Fibroblast of lung (primary cell): Measurements from ENCODE around the gene GSN. TPM values are rescaled to one million over a fixed set of nuclear protein-coding genes. Genes with fewer than 3 reads are reported as not detected.

Experiments
- DNase-seq, 2 donors: peaks; one replicate each; pipeline versions ENCODE4 v3.0.0 to v3.0.0-alpha.2; 2010; ENCODE audit warnings: low read depth in 2 of 2
- H2AFZ ChIP-seq: 2 replicates; pipeline ENCODE4 v1.5.1; 2012; ENCODE audit warnings: low read length, control low read depth, inconsistent platforms
- H3K27ac ChIP-seq: 2 replicates; pipeline ENCODE4 v1.5.1; 2011; ENCODE audit warnings: low read length, control low read depth; ENCODE audit not compliant: insufficient read depth
- H3K27me3 ChIP-seq: 2 replicates; pipeline ENCODE4 v1.5.1; 2011; ENCODE audit warnings: mild to moderate bottlenecking, low read length; ENCODE audit not compliant: control insufficient read depth, insufficient read depth
- H3K36me3 ChIP-seq: 2 replicates; pipeline ENCODE4 v1.5.1; 2011; ENCODE audit warnings: low read length; ENCODE audit not compliant: control insufficient read depth, insufficient read depth
- H3K4me1 ChIP-seq: 2 replicates; pipeline ENCODE4 v1.5.1; 2011; ENCODE audit warnings: low read length; ENCODE audit not compliant: control insufficient read depth, insufficient read depth; ENCODE audit errors: extremely low read depth
- H3K4me2 ChIP-seq: 2 replicates; pipeline ENCODE4 v1.5.1; 2011; ENCODE audit warnings: low read length, control low read depth; ENCODE audit not compliant: insufficient read depth; ENCODE audit errors: extremely low read depth
- H3K4me3 ChIP-seq, 4 experiments: fragments of 200-600 bp in 1 of 4; sonication (generic) in 1 of 4; replicated peaks in 1 of 4; 2 replicates each; pipeline ENCODE4 v1.5.1; 2011 to 2016; ENCODE audit warnings: low read length in 4 of 4, low read depth in 3 of 4, mild to moderate bottlenecking in 3 of 4, control low read depth in 2 of 4, inconsistent platforms in 1 of 4, mixed read lengths in 1 of 4; ENCODE audit not compliant: insufficient read depth in 1 of 4; ENCODE audit errors: control extremely low read depth in 1 of 4
- H3K79me2 ChIP-seq: 2 replicates; pipeline ENCODE4 v1.5.1; 2012; ENCODE audit warnings: mild to moderate bottlenecking, low read length, inconsistent platforms; ENCODE audit not compliant: control insufficient read depth, insufficient read depth
- H3K9ac ChIP-seq: 2 replicates; pipeline ENCODE4 v1.5.1; 2011; ENCODE audit warnings: mild to moderate bottlenecking, low read length, control low read depth; ENCODE audit not compliant: insufficient read depth
- H3K9me3 ChIP-seq: 2 replicates; pipeline ENCODE4 v1.5.1; 2012; ENCODE audit warnings: low read depth, low read length; ENCODE audit not compliant: control insufficient read depth, insufficient read depth
- H4K20me1 ChIP-seq: 2 replicates; pipeline ENCODE4 v1.5.1; 2011; ENCODE audit warnings: low read length; ENCODE audit not compliant: control insufficient read depth, insufficient read depth; ENCODE audit errors: extremely low read depth
- CTCF ChIP-seq, 2 donors: IDR thresholded peaks in 1 of 2; conservative IDR thresholded peaks in 1 of 2; 1 replicate in 1 of 2; 2 replicates in 1 of 2; pipeline ENCODE4 v1.5.1; 2011 to 2012; ENCODE audit warnings: low read length in 2 of 2, control low read depth in 1 of 2, inconsistent platforms in 1 of 2, low read depth in 1 of 2, mild to moderate bottlenecking in 1 of 2
- EZH2 ChIP-seq: IDR thresholded peaks from 2 replicates; pipeline ENCODE4 v1.5.1; 2012; ENCODE audit warnings: low read length, control low read depth, mild to moderate bottlenecking; ENCODE audit errors: missing control alignments
- polyA plus RNA-seq, 2 donors: library from polyadenylated mRNA; depleted of rRNA in 1 of 2; stranded (reverse) in 1 of 2; unstranded in 1 of 2; fragments of >200 nt; gene quantifications; 2 replicates each; pipeline ENCODE4 v1.2.1, GENCODE V29; 2011 to 2012; ENCODE audit warnings: missing spikeins in 1 of 2
- total RNA-seq: library from RNA; depleted of rRNA; stranded (reverse); fragments of >200 nt; gene quantifications from 2 replicates; pipeline ENCODE4 v1.2.1, GENCODE V29; 2014

The GSN gene
- total and polyA plus RNA-seq, 2 donors (not counting 1 experiment from before 2014, with no cell fraction given) = 432 to 588 TPM

GRCh38 chr9:121336665-121337064 lies 68.7 kb downstream of the GSN start:
- Histone ChIP-seq H3K9me3 (no peaks in the 10 kb centered on the region), H3K9ac (no peak overlapping the region), H3K4me3 (no peak overlapping the region), H3K27me3 (no peaks in the 10 kb centered on the region), H3K36me3 (peaks cover 8% of the 10 kb centered on the region), H3K4me1 (peaks cover 17% of the 10 kb centered on the region), H3K4me2 (no peak overlapping the region), H3K79me2 (no peaks in the 10 kb centered on the region), H3K27ac (no peak overlapping the region), H4K20me1 (no peaks in the 10 kb centered on the region), H2AFZ (no peak overlapping the region)
- no peak for TF ChIP-seq EZH2
- TF ChIP-seq CTCF (conservative IDR thresholded peaks at IDR 0.05 in 1 of 2, IDR thresholded peaks at IDR 0.05 in 1 of 2; ENCODE audit: low read depth in 1 of 2, low read length in 2 of 2) = no peak
- no peak for DNase-seq

GRCh38 chr9:121339437-121339836 lies 71.5 kb downstream of the GSN start:
- H3K79me2 ChIP-seq = no peaks in the 10 kb centered on the region
- peaks cover 11% of the 10 kb centered on the region for H3K36me3 ChIP-seq
- H3K27ac ChIP-seq = no peak overlapping the region
- H4K20me1 ChIP-seq = no peaks in the 10 kb centered on the region
- no peaks in the 10 kb centered on the region for H3K9me3 ChIP-seq
- no peak overlapping the region for H3K9ac ChIP-seq
- H3K4me3 ChIP-seq = no peak overlapping the region
- H3K4me2 ChIP-seq = no peak overlapping the region
- DNase-seq = no peak
- no peaks in the 10 kb centered on the region for H3K27me3 ChIP-seq
- H2AFZ ChIP-seq = no peak overlapping the region
- peaks cover 6% of the 10 kb centered on the region for H3K4me1 ChIP-seq
- TF ChIP-seq EZH2 (no peak), CTCF (conservative IDR thresholded peaks at IDR 0.05 in 1 of 2, IDR thresholded peaks at IDR 0.05 in 1 of 2; ENCODE audit: low read depth in 1 of 2, low read length in 2 of 2) (no peak)

GRCh38 chr9:121340676-121341392 lies 72.9 kb downstream of the GSN start:
- TF ChIP-seq EZH2 = no peak
- no peak for TF ChIP-seq CTCF (conservative IDR thresholded peaks at IDR 0.05 in 1 of 2, IDR thresholded peaks at IDR 0.05 in 1 of 2; ENCODE audit: low read depth in 1 of 2, low read length in 2 of 2)

More at GRCh38 chr9:121340676-121341392, 72.9 kb downstream of the GSN start:
- Histone ChIP-seq H3K4me3 (no peak overlapping the region), H4K20me1 (no peaks in the 10 kb centered on the region), H3K36me3 (peaks cover 14% of the 10 kb centered on the region), H3K27ac (no peak overlapping the region), H3K79me2 (peaks cover 1% of the 10 kb centered on the region), H3K27me3 (no peaks in the 10 kb centered on the region), H3K4me2 (no peak overlapping the region), H3K4me1 (peaks cover 6% of the 10 kb centered on the region), H3K9me3 (no peaks in the 10 kb centered on the region), H3K9ac (no peak overlapping the region), H2AFZ (no peak overlapping the region)
- DNase-seq = no peak
